ENCODE data around the gene NGF. TPM values are rescaled to one million over a fixed set of nuclear protein-coding genes. Genes with fewer than 3 reads are reported as not detected.

NGF gene
- total and polyA plus RNA-seq, 9 of the 15 experiments (the other 6 are each of a cell fraction or from before 2014, with no cell fraction given), result not detected

GRCh38 chr1:115265099-115265498 is 73.0 kb downstream of the NGF start:
- 0% methylated on average over 1 of the region's 1 CpG for WGBS (ENCODE audit: insufficient coverage, low coverage, missing lambda C conversion rate)
- Histone ChIP-seq H3K9me1 (ENCODE audit: control insufficient read depth, insufficient read depth, low read length) (no peaks in the 10 kb centered on the region), H4K20me1 (replicated peaks; ENCODE audit: control insufficient read depth, insufficient read depth, low read length) (no peaks in the 10 kb centered on the region), H3K27me3 (ENCODE audit: control insufficient read depth in 2 of 2, insufficient read depth in 2 of 2, low read length in 2 of 2) (no peaks in the 10 kb centered on the region), H3K4me3 (no peak overlapping the region), H3K9ac (ENCODE audit: insufficient read depth in 1 of 2, low read depth in 2 of 2, low read length in 2 of 2) (no peak overlapping the region), H3K4me2 (ENCODE audit: insufficient read depth, low read length) (no peak overlapping the region), H3K36me3 (ENCODE audit: control insufficient read depth, insufficient read depth, low read length) (no peaks in the 10 kb centered on the region), H3K79me2 (ENCODE audit: control insufficient read depth, insufficient read depth, low read length) (no peaks in the 10 kb centered on the region), H3K9me3 (replicated peaks; ENCODE audit: control insufficient read depth, insufficient read depth, low read depth, low read length) (no peaks in the 10 kb centered on the region), H3K4me1 (replicated peaks in 1 of 2; ENCODE audit: control insufficient read depth in 2 of 2, insufficient read depth in 2 of 2, low read length in 2 of 2) (no peaks in the 10 kb centered on the region), H3K27ac (ENCODE audit: extremely low read depth, low read depth, low read length) (no peak overlapping the region), H2AFZ (ENCODE audit: low read depth, low read length) (no peak overlapping the region)
- ATAC-seq (no peak), FAIRE-seq (no peak), DNase-seq (ENCODE audit: extremely low read depth in 1 of 4, low spot score in 3 of 4) (no peak)
- CTCF ChIA-PET (ENCODE audit: low intra/inter-chr PET ratio), result no interaction called here
- POLR2A ChIA-PET, result no interaction called here
- intact Hi-C loops (cut with micrococcal nuclease), result no loop called here
- BruUV-seq (replicated peaks), result no TSS peak
- TF ChIP-seq PHTF2 (CRISPR knock-in tag; IDR thresholded peaks at IDR 0.05) (no peak), TOE1 (IDR thresholded peaks at IDR 0.05; ENCODE audit: borderline replicate concordance) (no peak), TOE1 (CRISPR knock-in tag; IDR thresholded peaks at IDR 0.05; ENCODE audit: borderline replicate concordance, low read depth) (no peak), ZSCAN32 (CRISPR knock-in tag; IDR thresholded peaks at IDR 0.05) (no peak)
- in situ Hi-C loops (cut with MboI), result no loop called here

GRCh38 chr1:115262886-115263285 is 75.2 kb downstream of the NGF start:
- Histone ChIP-seq H3K4me1 (replicated peaks in 1 of 2; ENCODE audit: control insufficient read depth in 2 of 2, insufficient read depth in 2 of 2, low read length in 2 of 2) (no peaks in the 10 kb centered on the region), H3K27ac (ENCODE audit: extremely low read depth, low read depth, low read length) (no peak overlapping the region), H3K27me3 (ENCODE audit: control insufficient read depth in 2 of 2, insufficient read depth in 2 of 2, low read length in 2 of 2) (no peaks in the 10 kb centered on the region), H3K9ac (ENCODE audit: insufficient read depth in 1 of 2, low read depth in 2 of 2, low read length in 2 of 2) (no peak overlapping the region), H3K79me2 (ENCODE audit: control insufficient read depth, insufficient read depth, low read length) (no peaks in the 10 kb centered on the region), H3K9me3 (replicated peaks; ENCODE audit: control insufficient read depth, insufficient read depth, low read depth, low read length) (no peaks in the 10 kb centered on the region; the same call in 1 of the 2 replicates), H3K36me3 (ENCODE audit: control insufficient read depth, insufficient read depth, low read length) (no peaks in the 10 kb centered on the region), H3K4me2 (ENCODE audit: insufficient read depth, low read length) (no peak overlapping the region), H4K20me1 (replicated peaks; ENCODE audit: control insufficient read depth, insufficient read depth, low read length) (no peaks in the 10 kb centered on the region), H3K9me1 (ENCODE audit: control insufficient read depth, insufficient read depth, low read length) (no peaks in the 10 kb centered on the region), H2AFZ (ENCODE audit: low read depth, low read length) (no peak overlapping the region), H3K4me3 (no peak overlapping the region)
- no TSS peak for BruUV-seq (replicated peaks)
- 0% methylated on average over 4 of the region's 4 CpGs for WGBS (ENCODE audit: insufficient coverage, low coverage, missing lambda C conversion rate)
- FAIRE-seq (no peak), DNase-seq (ENCODE audit: extremely low read depth in 1 of 4, low spot score in 3 of 4) (no peak), ATAC-seq (no peak)
- TF ChIP-seq YBX1 (IDR thresholded peaks at IDR 0.05), result no peak
- TF ChIP-seq MEF2A (IDR thresholded peaks at IDR 0.05; ENCODE audit: control insufficient read depth, low read depth, low read length), result no peak
- TF ChIP-seq ZNF780A (CRISPR knock-in tag; IDR thresholded peaks at IDR 0.05), result no peak
- TF ChIP-seq LCOR (CRISPR knock-in tag; IDR thresholded peaks at IDR 0.05), result no peak
- TF ChIP-seq BCL6 (CRISPR knock-in tag; IDR thresholded peaks at IDR 0.05), result no peak
- no peak for TF ChIP-seq ZNF232 (CRISPR knock-in tag; IDR thresholded peaks at IDR 0.05)
- no peak for TF ChIP-seq ETV1 (tag; conservative IDR thresholded peaks at IDR 0.05; ENCODE audit: low read depth)
- TF ChIP-seq ELF1 (tag; IDR thresholded peaks at IDR 0.05), result no peak
- TF ChIP-seq ZNF778 (CRISPR knock-in tag; IDR thresholded peaks at IDR 0.05), result no peak
- no peak for TF ChIP-seq EZH2 (IDR thresholded peaks at IDR 0.05; ENCODE audit: borderline replicate concordance, low read depth, low read length)
- no peak for TF ChIP-seq KLF16 (IDR thresholded peaks at IDR 0.05)
- TF ChIP-seq ZNF785 (CRISPR knock-in tag; IDR thresholded peaks at IDR 0.05), result no peak
- POLR2A ChIA-PET, result no interaction called here
- CTCF ChIA-PET (ENCODE audit: low intra/inter-chr PET ratio), result no interaction called here
- in situ Hi-C loops (cut with MboI), result no loop called here
- intact Hi-C loops (cut with micrococcal nuclease), result no loop called here
